ENCODE results near the gene RNF13. TPM values are rescaled to one million over a fixed set of nuclear protein-coding genes. Genes with fewer than 3 reads are reported as not detected.

The RNF13 gene
- total RNA-seq, 1 experiment from 2014 or later = 33.8 TPM

DNA sequence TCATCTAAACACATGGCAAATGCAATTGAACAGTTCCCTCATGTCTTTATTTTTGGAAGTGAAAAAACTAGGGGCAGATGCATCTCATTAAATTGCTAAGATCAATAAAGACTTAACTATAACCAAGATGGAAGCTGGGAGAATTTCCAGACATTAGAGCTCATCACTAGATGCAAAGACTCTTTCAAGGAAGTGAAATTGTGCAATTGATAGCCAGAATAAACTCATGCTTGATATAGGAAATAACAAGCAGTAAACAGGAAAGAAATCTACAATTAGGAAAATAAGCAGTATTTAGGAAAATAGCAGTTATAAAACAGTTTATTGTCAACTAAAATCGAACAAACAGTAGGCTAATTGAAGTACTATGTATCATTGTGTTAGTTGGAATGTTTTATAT lies 11.8 kb upstream of the RNF13 start:
- DNase-seq (no peak), ATAC-seq (no peak)
- Histone ChIP-seq H4K20me1 (ENCODE audit: low read length) (no peaks in the 10 kb centered on the region), H3K4me3 (ENCODE audit: low read length) (no peak overlapping the region), H3K27me3 (ENCODE audit: low read length) (no peaks in the 10 kb centered on the region), H3K4me2 (ENCODE audit: low read length) (no peak overlapping the region), H2AFZ (ENCODE audit: low read length) (no peak overlapping the region), H3K9me3 (ENCODE audit: low read length) (no peaks in the 10 kb centered on the region), H3K9ac (ENCODE audit: low read length) (no peak overlapping the region), H3F3A (ENCODE audit: low read length, unreplicated experiment) (no peaks in the 10 kb centered on the region), H3K36me3 (ENCODE audit: low read depth, low read length) (no peaks in the 10 kb centered on the region), H3K9me2 (replicated peaks; ENCODE audit: low read length) (no peaks in the 10 kb centered on the region), H3K79me2 (ENCODE audit: low read length) (no peaks in the 10 kb centered on the region), H3K4me1 (ENCODE audit: insufficient read depth, low read length) (no peaks in the 10 kb centered on the region), H3K27ac (ENCODE audit: low read length) (no peak overlapping the region)
- TF ChIP-seq, protein P1, sequence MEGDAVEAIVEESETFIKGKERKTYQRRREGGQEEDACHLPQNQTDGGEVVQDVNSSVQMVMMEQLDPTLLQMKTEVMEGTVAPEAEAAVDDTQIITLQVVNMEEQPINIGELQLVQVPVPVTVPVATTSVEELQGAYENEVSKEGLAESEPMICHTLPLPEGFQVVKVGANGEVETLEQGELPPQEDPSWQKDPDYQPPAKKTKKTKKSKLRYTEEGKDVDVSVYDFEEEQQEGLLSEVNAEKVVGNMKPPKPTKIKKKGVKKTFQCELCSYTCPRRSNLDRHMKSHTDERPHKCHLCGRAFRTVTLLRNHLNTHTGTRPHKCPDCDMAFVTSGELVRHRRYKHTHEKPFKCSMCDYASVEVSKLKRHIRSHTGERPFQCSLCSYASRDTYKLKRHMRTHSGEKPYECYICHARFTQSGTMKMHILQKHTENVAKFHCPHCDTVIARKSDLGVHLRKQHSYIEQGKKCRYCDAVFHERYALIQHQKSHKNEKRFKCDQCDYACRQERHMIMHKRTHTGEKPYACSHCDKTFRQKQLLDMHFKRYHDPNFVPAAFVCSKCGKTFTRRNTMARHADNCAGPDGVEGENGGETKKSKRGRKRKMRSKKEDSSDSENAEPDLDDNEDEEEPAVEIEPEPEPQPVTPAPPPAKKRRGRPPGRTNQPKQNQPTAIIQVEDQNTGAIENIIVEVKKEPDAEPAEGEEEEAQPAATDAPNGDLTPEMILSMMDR (conservative IDR thresholded peaks at IDR 0.05; ENCODE audit: low read depth, low read length) = no peak
- no peak for TF ChIP-seq EZH2 (IDR thresholded peaks at IDR 0.05; ENCODE audit: low read length, unreplicated experiment)
- no TSS peak for BruUV-seq (replicated peaks)
- POLR2A ChIA-PET (ENCODE audit: unreplicated experiment) = no interaction called here
- CTCF ChIA-PET = no interaction called here
- intact Hi-C loops (cut with micrococcal nuclease) = no loop called here

DNA sequence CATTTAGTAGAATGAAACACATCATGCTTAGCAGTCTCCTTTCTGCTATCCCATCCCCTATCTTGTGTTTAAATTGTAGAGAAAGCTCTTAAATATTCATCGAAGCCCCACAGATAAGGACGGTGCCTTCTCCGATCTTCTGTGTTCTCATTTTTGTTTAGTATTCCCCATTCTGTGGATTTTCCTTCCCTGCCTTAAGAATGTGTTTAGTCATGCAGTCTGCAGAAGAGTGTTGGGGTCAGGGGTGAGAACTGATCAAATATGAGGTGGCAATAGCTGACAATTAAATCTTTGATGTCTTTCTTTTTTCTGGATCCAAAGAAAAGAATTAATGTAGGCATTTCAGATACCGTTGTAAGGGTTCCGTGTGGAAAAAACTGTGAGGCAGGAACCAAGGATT lies 11.4 kb upstream of the RNF13 start:
- intact Hi-C loops (cut with micrococcal nuclease) = no loop called here
- H3K9me3 ChIP-seq (ENCODE audit: low read length) = no peaks in the 10 kb centered on the region
- ATAC-seq (no peak), DNase-seq (no peak)
- CTCF ChIA-PET = no interaction called here
- POLR2A ChIA-PET (ENCODE audit: unreplicated experiment) = interaction anchor here (0.7 kb wide), 1 partner anchor 99 kb away, joined by 3 read pairs; no protein-coding TSS in a partner anchor
- no peaks in the 10 kb centered on the region for H3K27me3 ChIP-seq (ENCODE audit: low read length)
- H3K4me3 ChIP-seq (ENCODE audit: low read length) = no peak overlapping the region
- no peaks in the 10 kb centered on the region for H3K9me2 ChIP-seq (replicated peaks; ENCODE audit: low read length)
- BruUV-seq (replicated peaks) = no TSS peak
- no peak overlapping the region for H3K4me2 ChIP-seq (ENCODE audit: low read length)
- H3K4me1 ChIP-seq (ENCODE audit: insufficient read depth, low read length) = no peaks in the 10 kb centered on the region
- no peaks in the 10 kb centered on the region for H3K79me2 ChIP-seq (ENCODE audit: low read length)
- TF ChIP-seq EZH2phosphoT487 (IDR thresholded peaks at IDR 0.05; ENCODE audit: borderline replicate concordance, low read length) = no peak
- no peak for TF ChIP-seq EZH2 (IDR thresholded peaks at IDR 0.05; ENCODE audit: low read length, unreplicated experiment)
- TF ChIP-seq, protein P1 (conservative IDR thresholded peaks at IDR 0.05; ENCODE audit: low read depth, low read length) = no peak
- H3K9ac ChIP-seq (ENCODE audit: low read length) = no peak overlapping the region
- H3F3A ChIP-seq (ENCODE audit: low read length, unreplicated experiment) = no peaks in the 10 kb centered on the region
- H4K20me1 ChIP-seq (ENCODE audit: low read length) = no peaks in the 10 kb centered on the region
- no peak overlapping the region for H2AFZ ChIP-seq (ENCODE audit: low read length)
- H3K36me3 ChIP-seq (ENCODE audit: low read depth, low read length) = no peaks in the 10 kb centered on the region
- H3K27ac ChIP-seq (ENCODE audit: low read length) = no peak overlapping the region

DNA sequence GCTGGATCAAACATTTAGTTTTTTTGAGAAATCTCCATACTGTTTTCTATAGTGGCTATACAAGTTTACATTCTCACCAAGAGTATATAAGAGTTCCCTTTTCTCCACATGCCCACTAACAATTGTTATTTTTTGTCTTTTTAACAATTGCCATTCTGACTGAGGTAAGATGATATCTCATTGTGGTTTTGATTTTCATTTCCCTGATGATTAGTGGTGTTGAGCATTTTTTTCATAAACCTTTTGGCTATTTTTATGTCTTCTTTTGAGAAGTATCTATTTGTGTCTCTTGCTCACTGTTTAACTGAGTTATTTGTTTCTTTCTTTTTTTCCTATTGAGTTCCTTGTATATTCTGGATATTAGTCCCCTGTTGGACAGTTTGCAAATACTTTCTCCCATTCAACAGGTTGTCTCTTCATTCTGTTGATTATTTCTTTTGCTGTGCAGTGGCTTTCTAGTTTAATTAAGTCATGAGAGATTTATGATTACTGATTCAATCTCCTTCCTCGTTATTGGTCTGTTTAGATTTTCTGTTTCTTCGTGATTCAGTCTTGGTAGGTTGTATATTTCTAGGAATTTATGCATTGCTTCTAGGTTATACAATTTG lies 6.7 kb upstream of the RNF13 start:
- BruUV-seq (replicated peaks) = no TSS peak
- Histone ChIP-seq H4K20me1 (ENCODE audit: low read length) (no peaks in the 10 kb centered on the region), H3K79me2 (ENCODE audit: low read length) (no peaks in the 10 kb centered on the region), H3K4me3 (ENCODE audit: low read length) (no peak overlapping the region), H3K9me3 (ENCODE audit: low read length) (no peaks in the 10 kb centered on the region), H3K36me3 (ENCODE audit: low read depth, low read length) (no peaks in the 10 kb centered on the region), H3K27me3 (ENCODE audit: low read length) (no peaks in the 10 kb centered on the region), H3K4me2 (ENCODE audit: low read length) (no peak overlapping the region), H3K4me1 (ENCODE audit: insufficient read depth, low read length) (no peaks in the 10 kb centered on the region; the same call in 1 of the 2 replicates), H3F3A (ENCODE audit: low read length, unreplicated experiment) (no peaks in the 10 kb centered on the region), H3K9ac (ENCODE audit: low read length) (no peak overlapping the region), H2AFZ (ENCODE audit: low read length) (no peak overlapping the region), H3K9me2 (replicated peaks; ENCODE audit: low read length) (no peaks in the 10 kb centered on the region), H3K27ac (ENCODE audit: low read length) (no peak overlapping the region)
- ATAC-seq (no peak), DNase-seq (no peak)
- ChIA-PET CTCF (no interaction called here), POLR2A (ENCODE audit: unreplicated experiment) (no interaction called here)
- TF ChIP-seq EZH2phosphoT487 (IDR thresholded peaks at IDR 0.05; ENCODE audit: borderline replicate concordance, low read length) (no peak), EZH2 (IDR thresholded peaks at IDR 0.05; ENCODE audit: low read length, unreplicated experiment) (no peak)
- TF ChIP-seq, protein P1 (conservative IDR thresholded peaks at IDR 0.05; ENCODE audit: low read depth, low read length) = no peak
- intact Hi-C loops (cut with micrococcal nuclease) = loop anchor here (5.0 kb wide), 1 partner anchor 294 kb away; no protein-coding TSS in a partner anchor
